MV-4-11 (cell line): ENCODE results near the gene CENPT.

Experiments
- DNase-seq: peaks from one replicate; lab custom pipeline; 2025; lab: John Stamatoyannopoulos, UW

CENPT gene

DNA sequence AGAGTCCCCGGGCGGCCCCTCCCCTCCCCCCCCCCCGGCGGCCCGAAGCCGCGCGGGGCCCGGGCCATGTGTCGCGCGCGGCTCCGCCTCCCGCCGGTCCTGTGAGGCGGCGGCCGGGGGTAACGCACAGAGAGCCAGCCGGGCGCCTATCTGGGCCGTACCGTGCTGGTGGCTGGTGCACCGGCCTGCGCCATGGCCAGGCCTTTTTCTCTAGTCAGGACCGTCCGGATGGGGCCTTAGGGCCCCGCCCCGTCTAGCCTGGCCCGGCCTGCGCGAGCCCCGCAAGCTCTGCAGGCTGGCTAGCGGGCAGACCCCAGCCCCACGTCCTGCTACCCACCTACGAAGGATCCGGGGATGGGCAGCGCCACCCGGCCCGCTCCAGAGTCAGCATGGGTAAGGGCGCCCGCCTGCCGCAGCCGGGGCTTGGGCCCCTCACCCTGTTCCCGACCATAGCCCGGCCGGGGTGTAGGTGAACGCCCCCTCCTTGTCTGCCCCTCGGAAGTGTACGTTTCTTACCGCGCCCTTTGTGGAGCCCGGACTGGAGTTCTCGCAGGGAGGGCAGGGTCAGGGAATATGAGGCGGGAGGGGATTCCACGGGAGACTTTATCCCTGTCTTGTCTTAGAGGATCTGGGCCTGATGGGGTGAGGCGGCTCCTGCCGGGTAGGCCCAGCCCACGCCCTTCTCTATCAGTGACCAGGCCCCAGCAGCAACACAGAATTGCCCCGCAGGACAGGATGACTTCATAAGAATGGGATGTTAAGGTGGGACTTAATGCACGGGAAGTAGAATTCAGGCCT is at the start of gene CENPT:
Gene CENPT (minus strand): TSS at position 630 of the 798 bp plus-strand sequence. CDS start 13,834 bp downstream, outside the sequence.
- DNase-seq = no peak

DNA sequence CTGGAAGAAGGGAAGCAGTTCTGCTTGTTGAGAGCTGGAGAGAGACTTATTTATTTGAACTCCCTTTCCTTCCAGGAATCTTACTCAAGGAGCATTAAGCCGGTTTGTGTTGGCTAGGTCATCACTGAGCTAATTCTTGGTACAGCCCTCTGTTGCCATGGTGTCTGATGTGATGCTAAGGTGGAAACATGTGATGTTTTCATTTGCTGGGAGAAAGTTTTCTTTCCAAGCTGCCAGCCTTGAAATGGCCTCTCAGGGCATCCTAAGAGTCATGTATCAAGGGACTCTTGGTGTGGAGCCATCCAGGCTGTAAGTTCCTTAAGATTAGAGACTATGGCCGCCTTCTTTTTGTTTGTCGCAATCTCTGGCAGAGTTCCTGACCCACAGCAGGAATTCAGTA is 49.7 kb upstream of the CENPT start:
- no peak for DNase-seq

DNA sequence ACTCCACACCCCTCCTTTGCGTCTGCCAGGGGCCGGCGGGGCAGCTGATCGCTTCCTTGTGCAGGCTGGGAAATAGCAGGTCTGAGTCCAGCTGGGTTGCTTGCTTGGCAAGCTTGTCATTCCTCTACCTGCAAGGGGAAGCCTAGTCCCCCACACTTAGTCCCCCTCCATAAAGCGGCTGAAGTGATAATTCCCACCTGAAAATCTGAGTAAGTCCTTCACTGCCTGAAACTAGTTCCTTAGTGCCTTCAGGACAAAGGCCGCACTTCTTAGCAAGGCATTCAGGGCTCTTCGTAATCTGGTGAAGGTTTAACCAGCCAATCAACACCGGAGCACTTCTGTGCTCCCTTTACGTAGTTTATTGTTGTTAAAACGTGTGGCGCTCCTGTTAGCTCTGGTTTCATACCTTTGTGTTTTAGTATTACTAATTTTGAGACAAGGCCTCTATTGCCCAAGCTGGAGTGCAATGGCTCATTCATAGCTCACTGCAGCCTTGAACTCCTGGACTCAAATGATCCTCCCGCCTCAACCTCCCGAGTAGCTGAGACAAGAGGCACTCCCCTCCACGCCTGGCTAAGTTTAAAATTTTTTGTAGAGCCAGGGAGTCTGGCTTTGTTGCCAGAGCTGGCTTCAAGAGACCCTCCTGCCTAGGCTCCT is 46.4 kb upstream of the CENPT start:
- no peak for DNase-seq

- DNase-seq = peak; percentile 94
These were observed 45.6 kb upstream of the CENPT start, which contains the start of gene PSKH1 for GRCh38 chr16:67892899-67893742. TSS of gene PSKH1 (plus strand) at chr16:67893254. CDS start at chr16:67908750, 15,496 bp downstream.

DNA sequence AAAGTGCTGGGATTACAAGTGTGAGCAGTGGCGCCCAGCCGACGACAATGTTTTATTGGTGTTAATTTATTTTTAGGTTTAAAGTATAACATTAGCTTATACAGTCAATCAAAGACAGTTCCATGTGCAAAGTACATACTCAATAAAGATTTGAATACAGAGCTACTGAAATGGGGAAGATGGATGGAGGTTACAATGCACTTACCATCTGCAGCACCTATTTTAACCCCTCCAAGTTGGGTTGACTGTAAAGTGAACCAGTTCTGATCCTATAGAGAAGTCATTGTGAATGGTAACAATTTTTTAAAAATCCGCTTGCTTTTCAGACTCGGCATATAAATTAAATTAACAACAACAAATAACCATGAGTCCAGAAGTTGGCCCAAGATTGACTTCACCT is 44.9 kb upstream of the CENPT start:
- DNase-seq = no peak

DNA sequence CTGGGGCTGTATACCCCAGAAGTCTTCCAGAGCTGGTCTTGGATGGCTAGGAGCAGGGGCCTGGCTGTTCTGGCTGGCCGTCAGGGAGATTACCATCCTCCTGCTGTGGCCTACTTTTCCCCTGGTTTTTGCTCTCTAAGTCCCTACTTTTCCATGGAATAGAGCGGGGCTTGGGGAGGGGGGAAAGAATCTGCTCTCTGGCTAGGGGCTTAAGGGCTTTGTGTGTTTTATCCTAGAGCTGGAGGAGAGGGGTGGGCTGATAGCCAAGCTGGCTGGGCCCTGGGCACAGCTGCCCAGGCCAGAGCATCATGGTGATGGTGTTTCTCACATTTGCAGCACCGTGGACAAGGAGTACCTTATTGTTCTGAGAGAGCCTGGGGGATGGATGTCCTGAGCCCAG is 40.8 kb upstream of the CENPT start:
- DNase-seq = no peak

GRCh38 chr16:67886387-67886786 is 38.9 kb upstream of the CENPT start:
- no peak for DNase-seq

- DNase-seq = no peak
These were observed 38.5 kb upstream of the CENPT start for GRCh38 chr16:67885976-67886375.

GRCh38 chr16:67885545-67885944 is 38.1 kb upstream of the CENPT start:
- DNase-seq = no peak

DNA sequence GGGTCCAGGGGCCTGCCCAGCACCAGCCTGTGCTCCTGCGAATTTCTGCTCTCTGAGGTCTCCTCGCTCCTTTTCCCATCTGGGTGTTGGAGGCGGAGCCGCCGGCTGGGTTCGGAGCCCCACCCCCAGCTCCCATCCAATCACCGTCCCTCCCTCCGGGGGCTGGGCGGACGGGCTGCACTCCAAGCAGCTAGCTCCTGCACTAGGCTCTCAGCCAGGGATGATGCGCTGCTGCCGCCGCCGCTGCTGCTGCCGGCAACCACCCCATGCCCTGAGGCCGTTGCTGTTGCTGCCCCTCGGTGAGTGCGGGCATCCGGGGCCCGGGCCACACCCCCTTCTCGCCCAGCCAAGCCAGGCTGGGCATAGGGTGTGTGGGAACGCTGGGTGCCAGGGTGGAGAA is 37.2 kb upstream of the CENPT start, which contains the start of gene NRN1L:
Gene NRN1L (plus strand): TSS at position 202 of the 400 bp plus-strand sequence. CDS start 19 bp downstream, at position 221.
- no peak for DNase-seq

GRCh38 chr16:67883872-67884261 is 36.4 kb upstream of the CENPT start:
- peak; percentile 18 for DNase-seq

GRCh38 chr16:67883146-67883871 is 35.8 kb upstream of the CENPT start:
- no peak for DNase-seq

- DNase-seq = no peak
These were observed 35.1 kb upstream of the CENPT start for GRCh38 chr16:67882374-67883145.

DNA sequence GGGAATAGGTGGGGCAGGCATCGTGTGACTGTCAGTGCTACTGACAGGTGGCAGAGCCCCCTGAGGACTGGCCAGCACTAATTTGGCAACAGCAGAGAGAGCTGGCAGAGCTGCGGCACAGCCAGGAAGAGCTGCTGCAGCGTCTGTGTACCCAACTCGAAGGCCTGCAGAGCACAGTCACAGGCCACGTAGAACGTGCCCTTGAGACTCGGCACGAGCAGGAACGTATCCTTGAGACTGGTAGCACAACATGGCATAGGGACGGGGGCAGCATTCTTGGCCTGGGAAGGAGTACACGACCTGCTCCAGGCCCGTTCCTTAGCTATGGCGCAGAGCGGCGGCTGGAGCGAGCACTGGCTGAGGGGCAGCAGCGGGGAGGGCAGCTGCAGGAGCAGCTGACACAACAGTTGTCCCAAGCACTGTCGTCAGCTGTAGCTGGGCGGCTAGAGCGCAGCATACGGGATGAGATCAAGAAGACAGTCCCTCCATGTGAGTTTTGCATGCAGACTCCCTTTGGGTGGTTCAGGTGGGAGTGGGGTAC is 34.2 kb upstream of the CENPT start:
- DNase-seq = no peak

DNA sequence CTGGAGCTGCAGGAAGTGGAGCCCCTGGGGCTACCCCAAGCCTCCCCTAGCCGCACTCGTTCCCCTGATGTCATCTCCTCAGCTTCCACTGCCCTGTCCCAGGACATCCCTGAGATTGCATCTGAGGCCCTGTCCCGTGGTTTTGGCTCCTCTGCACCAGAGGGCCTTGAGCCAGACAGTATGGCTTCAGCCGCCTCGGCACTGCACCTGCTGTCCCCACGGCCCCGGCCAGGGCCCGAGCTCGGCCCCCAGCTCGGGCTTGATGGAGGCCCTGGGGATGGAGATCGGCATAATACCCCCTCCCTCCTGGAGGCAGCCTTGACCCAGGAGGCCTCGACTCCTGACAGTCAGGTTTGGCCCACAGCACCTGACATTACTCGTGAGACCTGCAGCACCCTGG is 33.1 kb upstream of the CENPT start:
- no peak for DNase-seq

DNA sequence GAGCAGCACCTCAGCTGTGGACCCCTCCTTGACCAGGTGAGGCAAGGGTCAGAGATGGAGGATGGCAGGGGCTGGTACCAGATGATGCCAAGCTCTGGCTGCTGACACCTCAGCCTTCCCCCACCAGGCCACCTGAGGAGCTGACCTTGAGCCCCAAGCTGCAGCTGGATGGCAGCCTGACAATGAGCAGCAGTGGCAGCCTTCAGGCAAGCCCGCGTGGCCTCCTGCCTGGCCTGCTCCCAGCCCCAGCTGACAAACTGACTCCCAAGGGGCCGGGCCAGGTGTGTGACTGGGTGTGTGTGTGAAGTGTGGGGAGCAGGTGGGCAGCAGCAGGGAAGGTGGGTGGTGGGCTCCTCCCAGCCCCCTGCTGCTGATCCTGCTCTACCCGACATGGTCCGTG is 32.4 kb upstream of the CENPT start:
- no peak for DNase-seq

DNA sequence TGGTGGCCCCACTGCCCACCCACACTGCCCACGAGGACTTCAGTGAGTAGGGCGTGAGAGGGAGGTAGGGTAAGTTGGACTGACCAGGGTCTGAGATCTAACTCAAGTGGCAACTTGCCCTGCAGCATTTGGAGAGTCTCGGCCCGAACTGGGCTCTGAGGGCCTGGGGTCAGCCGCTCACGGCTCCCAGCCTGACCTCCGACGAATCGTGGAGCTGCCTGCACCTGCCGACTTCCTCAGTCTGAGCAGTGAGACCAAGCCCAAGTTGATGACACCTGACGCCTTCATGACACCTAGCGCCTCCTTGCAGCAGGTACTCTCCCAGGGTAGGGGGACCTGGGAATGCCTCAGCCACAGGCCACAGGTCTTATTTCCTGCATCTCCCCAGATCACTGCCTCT is 32.0 kb upstream of the CENPT start:
- no peak for DNase-seq

GRCh38 chr16:67878846-67879245 is 31.4 kb upstream of the CENPT start:
- no peak for DNase-seq

- no peak for DNase-seq
These were observed 30.7 kb upstream of the CENPT start for GRCh38 chr16:67878232-67878631.

GRCh38 chr16:67877064-67877463 is 29.6 kb upstream of the CENPT start:
- DNase-seq = no peak

GRCh38 chr16:67874372-67874771 is 26.9 kb upstream of the CENPT start:
- DNase-seq = no peak
